Activated naive CD4-positive, alpha-beta T cell treated with anti-CD3 and anti-CD28 coated beads, Interleukin-2, amount 10 ng/mL, durations not matched to agents 7 days and 5 days (primary cell): ENCODE results near the gene PPP2R1B.

Source experiments
- CTCF ChIA-PET: fragments of 350-600 bp; sonication (Branson Sonifier 250); formaldehyde crosslinking; loops from one replicate; lab custom pipeline; 2021; ENCODE audit warnings: antibody characterized with exemption; lab: Charles Lee
- DNase-seq: peaks from one replicate; pipeline ENCODE4 v3.0.0-alpha.2; 2020
- H3K27ac Mint-ChIP-seq: one replicate; pipeline ENCODE4 v1.8.0; 2021; ENCODE audit warnings: mild to moderate bottlenecking, moderate library complexity, mixed read lengths
- H3K27me3 Mint-ChIP-seq: one replicate; pipeline ENCODE4 v1.8.0; 2021; ENCODE audit warnings: mild to moderate bottlenecking, mixed read lengths
- H3K36me3 Mint-ChIP-seq: one replicate; pipeline ENCODE4 v1.8.0; 2021; ENCODE audit warnings: mixed read lengths
- H3K4me1 Mint-ChIP-seq: one replicate; pipeline ENCODE4 v1.8.0; 2021; ENCODE audit warnings: mixed read lengths
- H3K4me3 Mint-ChIP-seq: one replicate; pipeline ENCODE4 v1.8.0; 2021; ENCODE audit warnings: mild to moderate bottlenecking, moderate library complexity, mixed read lengths
- H3K9me3 Mint-ChIP-seq: one replicate; pipeline ENCODE4 v1.8.0; 2021; ENCODE audit warnings: mixed read lengths

Gene PPP2R1B

GRCh38 chr11:111749646-111750045, 16.5 kb downstream of the PPP2R1B start:
- no peaks in the 10 kb centered on the region for H3K4me1 Mint-ChIP-seq
- H3K36me3 Mint-ChIP-seq = peaks cover 57% of the 10 kb centered on the region
- H3K4me3 Mint-ChIP-seq = no peak overlapping the region
- H3K9me3 Mint-ChIP-seq = no peaks in the 10 kb centered on the region
- H3K27me3 Mint-ChIP-seq = no peaks in the 10 kb centered on the region
- CTCF ChIA-PET = interaction anchor here (1.6 kb wide), 1 partner anchor 10 kb away, joined by 3 read pairs; no protein-coding TSS in a partner anchor
- no peak for DNase-seq
- H3K27ac Mint-ChIP-seq = no peak overlapping the region

DNA sequence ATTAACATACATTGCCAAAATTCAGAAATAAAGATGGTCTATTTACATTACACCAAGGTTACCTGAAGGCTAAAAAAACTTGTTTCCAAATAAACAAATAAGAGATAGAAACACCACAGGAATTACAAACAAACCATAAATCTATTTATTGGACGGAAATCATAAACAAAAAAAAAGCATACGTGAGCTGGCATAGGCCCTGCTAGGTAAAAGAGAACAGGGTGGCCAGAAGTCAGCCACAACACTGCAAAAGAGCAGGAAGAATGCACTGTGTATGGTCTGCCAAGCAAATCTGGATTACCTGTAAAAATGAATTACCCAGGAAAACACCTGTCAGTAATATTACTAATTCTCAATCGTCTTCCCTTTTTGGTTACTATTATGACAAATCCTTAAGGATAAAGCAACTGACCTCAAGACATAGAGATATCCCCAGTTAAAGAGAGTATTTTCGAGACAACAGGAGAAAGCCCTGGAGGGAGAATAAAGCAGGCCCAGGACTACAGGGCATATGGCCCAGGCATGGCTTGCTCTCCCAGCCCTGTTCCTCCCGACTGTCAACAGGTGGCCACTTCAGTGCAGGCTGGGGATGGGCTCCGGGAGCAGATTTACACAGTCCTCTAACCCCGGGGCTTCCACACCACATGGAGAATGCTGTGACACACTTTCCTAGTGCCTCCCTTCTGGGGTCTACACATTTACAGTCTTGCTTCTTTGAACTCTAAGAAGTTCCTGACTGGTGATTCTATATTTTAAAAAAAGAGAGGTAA, 18.0 kb downstream of the PPP2R1B start:
- H3K4me3 Mint-ChIP-seq = no peak overlapping the region
- H3K4me1 Mint-ChIP-seq = no peaks in the 10 kb centered on the region
- CTCF ChIA-PET = no interaction called here
- no peak for DNase-seq
- H3K36me3 Mint-ChIP-seq = peaks cover 60% of the 10 kb centered on the region
- H3K27ac Mint-ChIP-seq = no peak overlapping the region
- H3K27me3 Mint-ChIP-seq = no peaks in the 10 kb centered on the region
- H3K9me3 Mint-ChIP-seq = no peaks in the 10 kb centered on the region

GRCh38 chr11:111745719-111746504, 20.3 kb downstream of the PPP2R1B start:
- H3K4me1 Mint-ChIP-seq = no peaks in the 10 kb centered on the region
- peaks cover 64% of the 10 kb centered on the region for H3K36me3 Mint-ChIP-seq
- no peak for DNase-seq
- H3K27ac Mint-ChIP-seq = no peak overlapping the region
- H3K4me3 Mint-ChIP-seq = no peak overlapping the region
- H3K27me3 Mint-ChIP-seq = no peaks in the 10 kb centered on the region
- no peaks in the 10 kb centered on the region for H3K9me3 Mint-ChIP-seq
- CTCF ChIA-PET = no interaction called here

DNA sequence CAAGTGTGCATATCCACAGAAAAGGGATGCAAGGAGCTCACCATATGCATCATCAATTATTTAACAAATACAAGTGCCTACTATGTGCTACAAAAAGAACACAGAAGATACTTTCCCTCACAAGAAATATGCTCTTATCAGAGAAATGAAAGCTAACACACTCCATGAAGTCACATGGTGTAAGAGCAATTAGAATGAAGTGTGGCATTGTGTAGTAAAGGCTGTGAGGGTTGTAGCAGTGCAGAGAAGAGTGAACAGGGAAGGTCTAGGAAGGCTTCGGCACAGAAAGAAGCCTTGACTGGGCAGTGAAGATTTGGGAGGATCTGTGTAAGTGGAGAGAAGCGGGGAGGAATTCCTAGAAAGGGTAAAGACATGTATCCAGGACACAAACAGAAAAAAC, 22.5 kb downstream of the PPP2R1B start:
- CTCF ChIA-PET = interaction anchor here (2.0 kb wide), 1 partner anchor 139 kb away, joined by 10 read pairs; no protein-coding TSS in a partner anchor
- H3K27ac Mint-ChIP-seq = no peak overlapping the region
- no peak overlapping the region for H3K4me3 Mint-ChIP-seq
- H3K9me3 Mint-ChIP-seq = no peaks in the 10 kb centered on the region
- H3K27me3 Mint-ChIP-seq = no peaks in the 10 kb centered on the region
- H3K36me3 Mint-ChIP-seq = peaks cover 63% of the 10 kb centered on the region
- H3K4me1 Mint-ChIP-seq = no peaks in the 10 kb centered on the region
- no peak for DNase-seq

- Mint-ChIP-seq H3K27me3 (no peaks in the 10 kb centered on the region), H3K4me1 (peaks cover 1% of the 10 kb centered on the region), H3K27ac (no peak overlapping the region), H3K4me3 (no peak overlapping the region), H3K36me3 (peaks cover 59% of the 10 kb centered on the region), H3K9me3 (no peaks in the 10 kb centered on the region)
- CTCF ChIA-PET = interaction anchor here (2.0 kb wide), 1 partner anchor 137 kb away, joined by 10 read pairs; no protein-coding TSS in a partner anchor
- DNase-seq = no peak
Measured at GRCh38 chr11:111741751-111742150, 24.4 kb downstream of the PPP2R1B start.

DNA sequence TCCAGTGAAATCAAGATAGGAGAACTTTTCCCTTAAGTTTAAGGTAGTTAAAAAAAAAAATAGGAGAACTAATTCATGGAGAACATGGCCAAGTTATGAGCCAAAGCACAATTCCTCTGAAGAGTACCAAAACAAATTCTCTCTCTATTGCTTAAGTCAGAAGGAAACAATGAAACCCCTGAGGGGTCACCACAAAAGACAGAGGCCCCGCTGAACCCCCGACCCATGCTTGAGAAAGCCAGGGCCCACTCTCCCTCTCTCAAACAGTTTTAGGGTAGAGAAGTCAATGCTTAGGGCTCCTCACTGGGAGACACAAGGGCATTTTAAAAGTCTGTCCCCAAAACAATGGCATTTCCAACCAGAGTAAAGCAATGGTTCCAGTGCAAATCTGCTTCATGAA, 26.9 kb downstream of the PPP2R1B start:
- no peaks in the 10 kb centered on the region for H3K9me3 Mint-ChIP-seq
- no peak overlapping the region for H3K27ac Mint-ChIP-seq
- H3K36me3 Mint-ChIP-seq = peaks cover 42% of the 10 kb centered on the region
- H3K27me3 Mint-ChIP-seq = no peaks in the 10 kb centered on the region
- no peak overlapping the region for H3K4me3 Mint-ChIP-seq
- CTCF ChIA-PET = interaction anchor here (0.6 kb wide), 1 partner anchor 664 kb away, joined by 3 read pairs; no protein-coding TSS in a partner anchor
- no peak for DNase-seq
- H3K4me1 Mint-ChIP-seq = peaks cover 2% of the 10 kb centered on the region

DNA sequence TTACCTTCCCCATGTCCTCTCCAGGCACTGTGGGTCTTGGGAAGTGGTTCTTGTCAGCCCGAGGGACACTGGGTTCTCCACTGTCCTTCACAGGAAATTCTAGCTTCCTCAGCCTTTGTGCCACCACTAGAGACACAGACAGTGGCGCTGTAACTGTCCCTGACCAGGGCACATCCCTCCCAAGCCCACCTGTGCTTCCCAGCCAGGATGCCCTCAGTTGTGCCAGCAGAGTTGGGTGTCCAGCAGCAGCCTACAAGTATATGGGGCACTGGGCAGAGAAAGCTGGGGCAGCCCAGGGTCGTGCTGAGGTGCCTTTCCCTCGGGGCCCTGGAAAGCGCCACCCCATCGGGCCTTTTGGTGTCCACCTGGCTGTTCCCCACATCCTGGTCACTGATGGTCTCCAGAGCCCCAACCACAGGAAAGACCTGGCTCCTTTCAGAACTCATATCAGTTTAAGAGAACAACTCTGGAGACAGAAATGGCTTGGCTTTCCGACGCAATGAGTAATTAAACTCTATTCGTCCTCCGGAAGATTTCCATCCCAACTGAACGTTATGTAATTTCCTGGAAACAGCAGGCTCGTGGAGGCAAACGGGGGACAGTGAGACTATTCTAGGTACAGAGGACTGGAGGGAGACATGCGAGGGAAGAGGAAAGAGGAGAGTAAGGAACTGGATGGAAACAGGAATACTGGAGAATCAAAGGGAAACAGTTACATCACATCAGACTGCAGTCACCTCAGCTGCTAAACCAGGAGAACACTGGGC, 28.6 kb downstream of the PPP2R1B start:
- DNase-seq = no peak
- Mint-ChIP-seq H3K4me3 (no peak overlapping the region), H3K27ac (no peak overlapping the region), H3K9me3 (no peaks in the 10 kb centered on the region), H3K36me3 (peaks cover 30% of the 10 kb centered on the region), H3K4me1 (peaks cover 2% of the 10 kb centered on the region), H3K27me3 (no peaks in the 10 kb centered on the region)
- CTCF ChIA-PET = no interaction called here

DNA sequence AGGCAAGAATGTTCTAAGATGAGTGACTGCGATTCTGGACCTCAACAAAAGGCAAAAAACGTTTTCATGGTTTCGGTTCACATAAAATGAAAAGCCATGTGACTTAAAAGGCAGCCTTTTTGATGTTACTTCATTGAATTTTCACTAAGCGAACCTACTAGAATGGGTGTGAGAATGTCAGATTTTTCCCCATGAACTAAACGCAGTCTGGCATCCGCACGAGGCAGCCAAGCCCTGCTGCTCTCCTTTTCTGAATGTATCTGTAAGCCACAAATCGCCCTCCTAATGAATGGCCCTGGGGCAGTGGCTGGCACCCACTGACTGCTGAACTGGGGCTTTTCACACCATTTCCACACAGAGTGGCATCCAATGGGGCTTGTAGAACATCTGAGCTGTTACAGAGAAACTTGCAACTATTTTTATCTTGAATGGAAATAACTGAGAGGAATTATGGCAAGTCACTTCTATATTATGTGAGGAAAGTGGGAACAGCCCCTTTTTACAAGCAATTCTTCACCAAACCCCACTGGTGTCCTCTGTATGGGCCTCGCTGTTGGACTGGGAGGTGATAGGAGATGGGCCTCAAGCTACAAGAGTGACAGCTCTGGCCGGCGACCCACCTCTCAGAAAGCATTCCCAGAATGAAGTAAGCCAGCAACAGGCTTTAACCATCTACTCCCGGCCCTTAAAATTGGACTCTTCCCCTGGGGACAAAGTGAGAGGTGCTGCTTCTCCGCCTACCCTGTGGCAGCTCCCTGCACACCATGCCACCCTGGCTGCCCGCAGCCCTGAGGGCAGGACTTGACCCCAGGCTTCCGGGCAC, 29.4 kb downstream of the PPP2R1B start:
- no peak for DNase-seq
- Mint-ChIP-seq H3K9me3 (no peaks in the 10 kb centered on the region), H3K27ac (no peak overlapping the region), H3K4me1 (peaks cover 2% of the 10 kb centered on the region), H3K27me3 (no peaks in the 10 kb centered on the region), H3K4me3 (no peak overlapping the region), H3K36me3 (peaks cover 26% of the 10 kb centered on the region)
- CTCF ChIA-PET = no interaction called here

DNA sequence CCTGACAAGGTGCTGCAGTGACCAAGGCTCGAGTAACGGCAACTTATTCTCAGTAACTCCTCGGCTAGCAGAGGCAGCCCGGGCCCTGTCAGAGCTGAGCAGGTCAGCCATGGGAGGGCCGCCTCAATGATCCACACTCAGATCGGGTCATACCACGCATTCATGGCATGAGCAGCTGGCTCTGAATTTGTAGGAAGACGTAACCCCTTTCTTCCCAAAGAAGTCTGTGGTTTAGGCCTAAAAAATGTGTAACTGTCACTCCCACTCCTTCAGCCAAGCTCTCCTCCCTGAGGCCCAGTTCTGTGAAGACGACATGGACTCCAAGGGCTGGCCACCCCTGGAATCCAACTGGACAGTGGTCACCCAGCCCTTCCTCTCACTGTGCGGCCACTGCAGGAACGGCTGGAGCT, 30.0 kb downstream of the PPP2R1B start:
- Mint-ChIP-seq H3K4me3 (no peak overlapping the region), H3K27ac (no peak overlapping the region), H3K9me3 (no peaks in the 10 kb centered on the region), H3K36me3 (peaks cover 20% of the 10 kb centered on the region), H3K27me3 (no peaks in the 10 kb centered on the region), H3K4me1 (peaks cover 2% of the 10 kb centered on the region)
- no peak for DNase-seq
- CTCF ChIA-PET = no interaction called here

DNA sequence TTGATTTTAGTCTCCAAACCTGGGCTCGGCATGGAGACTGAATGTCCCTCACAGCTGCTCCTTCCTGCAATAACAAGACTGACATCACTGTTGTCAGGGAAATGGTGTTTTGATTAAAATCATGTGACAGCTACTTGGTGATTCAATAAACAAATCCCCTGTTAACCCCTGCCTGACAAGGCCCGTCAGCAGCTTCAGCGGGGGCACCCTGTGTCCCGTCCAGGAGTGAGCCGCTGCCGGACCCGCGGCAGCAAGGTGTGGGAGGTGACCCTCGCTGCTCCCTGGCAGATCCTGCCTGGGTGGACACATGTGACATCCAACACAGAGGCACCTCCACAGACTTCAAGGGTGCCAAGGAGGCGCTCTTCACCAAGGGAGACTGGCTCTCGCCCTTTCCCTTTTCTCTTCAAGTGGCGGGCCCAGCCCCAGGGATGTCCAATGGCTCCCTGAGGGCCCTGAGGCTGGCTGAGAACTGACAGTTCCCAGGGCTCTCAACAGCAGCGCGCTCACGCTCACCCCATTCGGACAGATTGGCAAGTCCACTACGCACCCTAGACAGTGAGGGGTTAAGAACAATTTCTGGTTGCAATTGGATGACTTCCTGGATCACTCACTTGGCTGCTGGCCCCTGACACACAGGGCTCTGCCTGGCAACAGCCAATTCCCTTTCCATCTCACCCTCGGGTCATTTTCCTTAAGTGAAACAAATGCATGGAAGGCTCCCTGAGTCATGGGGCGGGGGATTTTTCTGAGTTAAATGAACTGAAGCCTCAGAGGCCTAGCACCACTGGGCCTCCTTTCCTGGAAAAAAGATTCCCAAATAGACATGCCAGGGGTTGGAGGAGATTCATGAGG, 30.7 kb downstream of the PPP2R1B start:
- no peak overlapping the region for H3K4me3 Mint-ChIP-seq
- no peaks in the 10 kb centered on the region for H3K27me3 Mint-ChIP-seq
- CTCF ChIA-PET = no interaction called here
- H3K4me1 Mint-ChIP-seq = peaks cover 2% of the 10 kb centered on the region
- no peaks in the 10 kb centered on the region for H3K9me3 Mint-ChIP-seq
- no peak overlapping the region for H3K27ac Mint-ChIP-seq
- peaks cover 14% of the 10 kb centered on the region for H3K36me3 Mint-ChIP-seq
- no peak for DNase-seq

GRCh38 chr11:111734954-111735261, 31.3 kb downstream of the PPP2R1B start:
- Mint-ChIP-seq H3K27ac (no peak overlapping the region), H3K36me3 (peaks cover 12% of the 10 kb centered on the region), H3K9me3 (no peaks in the 10 kb centered on the region), H3K27me3 (no peaks in the 10 kb centered on the region), H3K4me1 (peaks cover 2% of the 10 kb centered on the region), H3K4me3 (no peak overlapping the region)
- CTCF ChIA-PET = no interaction called here
- DNase-seq = no peak

GRCh38 chr11:111734101-111734953, 31.9 kb downstream of the PPP2R1B start:
- peaks cover 12% of the 10 kb centered on the region for H3K36me3 Mint-ChIP-seq
- CTCF ChIA-PET = no interaction called here
- H3K27me3 Mint-ChIP-seq = no peaks in the 10 kb centered on the region
- H3K4me1 Mint-ChIP-seq = peaks cover 2% of the 10 kb centered on the region
- no peak overlapping the region for H3K27ac Mint-ChIP-seq
- H3K4me3 Mint-ChIP-seq = no peak overlapping the region
- DNase-seq = no peak
- H3K9me3 Mint-ChIP-seq = no peaks in the 10 kb centered on the region
